ENCODE data around the gene MORN1. TPM values are rescaled to one million over a fixed set of nuclear protein-coding genes. Genes with fewer than 3 reads are reported as not detected.

MORN1 gene
- total and polyA plus RNA-seq, 2 of the 8 experiments (the other 6 are each of a cell fraction or from before 2014, with no cell fraction given) = 5.0 to 9.1 TPM

DNA sequence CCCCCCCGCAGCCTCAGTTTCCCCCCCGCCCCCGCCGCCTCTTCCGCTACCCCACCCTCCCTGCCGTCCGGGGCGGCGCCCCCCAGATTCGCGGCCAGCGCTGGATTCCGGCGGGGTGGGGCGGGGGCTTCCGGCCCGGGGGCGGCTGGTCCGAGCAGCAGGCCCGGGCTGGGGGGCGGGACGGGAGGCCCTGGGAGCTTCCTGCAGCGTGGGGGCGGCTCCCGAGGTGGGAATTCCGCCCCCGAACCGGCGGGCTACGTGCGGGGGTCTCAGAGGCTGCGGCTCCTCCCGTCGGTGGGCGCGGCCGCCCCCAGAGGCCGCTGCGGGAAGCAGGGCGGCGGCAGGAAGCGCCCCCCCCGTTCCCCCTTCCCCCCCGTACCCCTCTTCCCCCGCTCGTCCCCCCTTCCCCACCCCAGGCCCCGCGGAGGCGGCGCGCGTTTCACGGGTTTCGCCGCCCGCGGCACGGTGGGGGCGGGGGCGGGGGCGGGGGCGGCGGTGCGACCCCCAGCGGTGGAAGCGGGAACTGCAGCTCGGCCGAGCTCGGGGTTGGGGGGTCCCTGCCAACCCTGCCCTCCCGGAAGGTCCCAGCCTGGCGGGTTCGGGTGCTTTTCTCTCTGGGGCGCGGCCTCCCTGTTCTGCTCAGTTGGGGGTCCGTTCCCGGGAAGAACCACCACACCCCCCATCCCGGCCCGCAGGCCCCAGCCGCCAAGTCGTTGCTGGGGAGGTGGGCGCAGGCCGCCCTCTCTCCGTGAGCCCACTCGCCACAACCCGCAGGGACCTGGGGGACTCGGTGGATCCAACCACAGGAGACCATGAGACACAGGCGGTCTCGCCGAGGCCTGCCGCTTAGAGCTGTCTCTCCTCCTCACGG lies 76.3 kb downstream of the MORN1 start (continued):
- TF ChIP-seq JUND (IDR thresholded peaks at IDR 0.05; ENCODE audit: low read length) = no peak

Data from H1 (cell line).